Activated CD4-positive, alpha-beta T cell treated with anti-CD3 and anti-CD28 coated beads for 36 hours (primary cell): ENCODE results near the gene ME1. TPM values are rescaled to one million over a fixed set of nuclear protein-coding genes. Genes with fewer than 3 reads are reported as not detected.
"Not testable (repeated sequence)": the region's sequence is repeated elsewhere in the genome, so short reads cannot be mapped to it uniquely, and the experiment has no call there.

Experiments used
- ATAC-seq: fragments of 200-7000 bp; cut with Tn5 transposase; one replicate; pipeline ENCODE4 v1.10.0; 2021; ENCODE audit warnings: mild to moderate bottlenecking, moderate library complexity
- CTCF ChIA-PET: fragments of 350-600 bp; sonication (Branson Sonifier 250); formaldehyde crosslinking; loops from one replicate; lab custom pipeline; 2021; ENCODE audit warnings: antibody characterized with exemption; lab: Charles Lee
- POLR2A ChIA-PET: fragments of 350-600 bp; sonication (Branson Sonifier 250); formaldehyde crosslinking; loops from one replicate; lab custom pipeline; 2021; ENCODE audit warnings: antibody characterized with exemption, inconsistent platforms; lab: Charles Lee
- DNase-seq: peaks from one replicate; pipeline ENCODE4 v3.0.0-alpha.2; 2020
- H3K27ac Mint-ChIP-seq: one replicate; pipeline ENCODE4 v1.8.0; 2021; ENCODE audit warnings: mixed read lengths
- H3K27me3 Mint-ChIP-seq: one replicate; pipeline ENCODE4 v1.8.0; 2021; ENCODE audit warnings: mixed read lengths
- H3K36me3 Mint-ChIP-seq: one replicate; pipeline ENCODE4 v1.8.0; 2021; ENCODE audit warnings: low read depth, mixed read lengths
- H3K4me1 Mint-ChIP-seq: one replicate; pipeline ENCODE4 v1.8.0; 2021; ENCODE audit warnings: mixed read lengths
- H3K4me3 Mint-ChIP-seq: one replicate; pipeline ENCODE4 v1.8.0; 2021; ENCODE audit warnings: mild to moderate bottlenecking, moderate library complexity, mixed read lengths
- H3K9me3 Mint-ChIP-seq: one replicate; pipeline ENCODE4 v1.8.0; 2021; ENCODE audit warnings: low read depth, mixed read lengths
- intact Hi-C, 2 experiments: fragments of 100-400 bp; cut with DNase I in 1 of 2; cut with micrococcal nuclease in 1 of 2; formaldehyde crosslinking; loops; one replicate each; pipeline versions ENCODE4 v1.14.2 to v1.15.1; 2022 to 2024; cut with DNase I, micrococcal nuclease
- total RNA-seq, 2 experiments: library from RNA; stranded (reverse); gene quantifications; one replicate each; pipeline ENCODE4 v1.2.3, GENCODE V29; 2021

The ME1 gene
- total RNA-seq, 2 experiments from 2014 or later: 0.05 TPM

DNA sequence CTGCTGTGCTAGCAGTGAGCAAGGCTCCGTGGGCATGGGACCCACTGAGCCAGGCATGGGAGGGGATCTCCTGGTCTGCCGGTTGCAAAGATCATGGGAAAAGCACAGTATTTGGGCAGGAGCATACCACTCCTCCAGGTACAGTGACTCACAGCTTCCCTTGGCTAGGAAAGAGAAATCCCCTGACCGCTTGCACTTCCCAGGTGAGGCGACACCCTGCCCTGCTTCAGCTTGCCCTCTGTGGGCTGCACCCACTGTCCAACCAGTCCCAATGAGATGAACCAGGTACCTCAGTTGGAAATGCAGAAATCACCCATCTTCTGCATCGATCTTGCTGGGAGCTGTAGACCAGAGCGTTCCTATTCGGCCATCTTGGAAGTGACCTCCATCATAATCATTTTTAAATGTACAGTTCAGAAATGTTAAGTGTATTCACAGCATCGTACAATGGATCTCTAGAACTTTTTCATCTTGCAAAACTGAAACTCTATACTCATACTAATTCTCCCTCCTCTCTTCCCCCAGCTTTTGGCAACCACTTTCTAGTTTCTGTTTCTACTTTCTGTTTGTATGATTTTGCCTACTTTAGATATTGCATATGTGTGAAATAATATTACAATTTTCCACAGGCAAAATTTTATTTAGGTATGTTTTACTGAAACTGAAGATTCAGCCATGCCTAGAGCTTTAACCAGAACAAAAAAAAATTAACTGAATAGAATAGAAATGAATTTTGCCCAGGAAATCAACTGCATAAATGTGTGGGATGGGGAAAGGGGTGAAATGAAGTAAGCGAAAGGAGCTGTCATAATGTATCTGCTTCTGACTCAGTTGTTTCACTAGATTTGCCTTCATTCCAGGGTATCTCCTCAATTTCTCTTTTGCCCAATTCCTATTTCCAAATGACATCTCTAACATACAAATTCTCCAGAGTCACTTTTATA lies 137.7 kb downstream of the ME1 start:
- ChIA-PET CTCF (no interaction called here), POLR2A (no interaction called here)

DNA sequence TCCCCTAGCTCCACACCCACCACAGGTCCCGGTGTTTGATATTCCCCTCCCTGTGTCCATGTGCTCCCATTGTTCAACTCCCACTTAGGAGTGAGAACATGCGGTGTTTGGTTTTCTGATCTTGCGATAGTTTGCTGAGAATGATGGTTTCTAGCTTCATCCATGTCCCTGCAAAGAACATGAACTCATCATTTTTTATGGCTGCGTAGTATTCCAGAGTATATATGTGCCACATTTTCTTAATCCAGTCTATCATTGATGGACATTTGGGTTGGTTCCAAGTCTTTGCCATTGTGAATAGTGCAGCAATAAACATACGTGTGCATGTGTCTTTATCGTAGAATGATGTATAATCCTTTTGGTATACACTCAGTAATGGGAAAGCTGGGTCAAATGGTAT lies 143.6 kb downstream of the ME1 start:
- POLR2A ChIA-PET, H3K9me3 Mint-ChIP-seq: not testable (repeated sequence)

More for the DNA sequence above, 137.7 kb downstream of the ME1 start:
- Mint-ChIP-seq H3K27ac (no peak overlapping the region), H3K4me1 (peaks cover 11% of the 10 kb centered on the region), H3K27me3 (peaks cover 46% of the 10 kb centered on the region), H3K4me3 (no peak overlapping the region), H3K9me3 (peaks cover 9% of the 10 kb centered on the region), H3K36me3 (peaks cover 3% of the 10 kb centered on the region)
- intact Hi-C loops: loop anchor here in 1 of 2 experiments (1.0 to 2.0 kb wide), 2 partner anchors 22 to 226 kb away; partner anchors contain the start of gene DOP1A
- DNase-seq (no peak), ATAC-seq (peak; percentile 90)

DNA sequence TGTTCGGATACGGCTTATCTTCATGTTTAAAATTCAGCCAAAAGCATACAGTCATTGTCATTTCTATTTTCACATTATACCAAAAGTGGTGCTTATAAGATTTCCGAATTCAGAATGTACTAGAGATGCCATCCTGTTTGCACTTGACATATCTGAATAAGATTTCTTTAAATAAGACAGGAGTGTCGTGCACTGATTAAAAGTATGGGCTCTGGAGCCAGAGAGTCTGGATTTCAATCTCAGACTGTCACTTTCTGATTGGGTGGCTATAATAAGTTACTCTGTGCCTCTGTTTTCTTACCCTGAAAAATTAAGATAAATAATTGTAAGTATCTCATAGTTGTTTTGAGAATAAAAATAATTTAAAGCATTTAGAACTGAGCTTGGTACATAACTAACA lies 144.9 kb downstream of the ME1 start:
- no peak for DNase-seq
- intact Hi-C loops: no loop called here

More for the DNA sequence above, 143.6 kb downstream of the ME1 start:
- CTCF ChIA-PET, DNase-seq, ATAC-seq, H3K36me3 Mint-ChIP-seq, H3K27ac Mint-ChIP-seq, intact Hi-C loops, H3K4me3 Mint-ChIP-seq, H3K4me1 Mint-ChIP-seq: not testable (repeated sequence)
- peaks cover 37% of the 10 kb centered on the region for H3K27me3 Mint-ChIP-seq

DNA sequence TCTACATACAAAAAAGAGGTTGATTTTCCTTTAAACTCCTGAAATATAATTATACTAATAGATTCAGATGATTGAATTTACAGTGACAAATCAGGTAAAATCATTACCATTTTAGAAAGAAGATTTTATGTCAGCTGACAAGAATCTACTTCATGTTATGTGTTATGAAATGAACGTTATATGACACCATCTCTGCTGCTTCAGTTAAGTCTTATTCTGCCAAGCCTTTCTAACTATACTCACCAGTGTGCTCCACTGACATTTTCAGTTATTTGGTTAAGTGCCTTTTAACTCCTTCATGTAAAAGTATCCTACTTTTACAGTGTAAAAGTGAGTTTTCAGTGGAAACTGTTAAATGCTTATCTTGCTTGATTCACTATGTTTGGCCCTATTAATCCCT lies 157.3 kb downstream of the ME1 start:
- ChIA-PET POLR2A (no interaction called here), CTCF (interaction anchor here (0.7 kb wide), 1 partner anchor 241 kb away, joined by 3 read pairs; no protein-coding TSS in a partner anchor)
- no peak overlapping the region for H3K4me3 Mint-ChIP-seq
- peaks cover 16% of the 10 kb centered on the region for H3K27me3 Mint-ChIP-seq
- no peaks in the 10 kb centered on the region for H3K36me3 Mint-ChIP-seq
- DNase-seq (no peak), ATAC-seq (no peak)
- no peak overlapping the region for H3K27ac Mint-ChIP-seq
- intact Hi-C loops: no loop called here
- no peaks in the 10 kb centered on the region for H3K9me3 Mint-ChIP-seq
- peaks cover 7% of the 10 kb centered on the region for H3K4me1 Mint-ChIP-seq

More for the DNA sequence above, 144.9 kb downstream of the ME1 start:
- Mint-ChIP-seq H3K27ac (no peak overlapping the region), H3K27me3 (peaks cover 27% of the 10 kb centered on the region), H3K36me3 (no peaks in the 10 kb centered on the region), H3K9me3 (peaks cover 7% of the 10 kb centered on the region), H3K4me1 (no peaks in the 10 kb centered on the region), H3K4me3 (no peak overlapping the region)
- ChIA-PET CTCF (no interaction called here), POLR2A (no interaction called here)
- no peak for ATAC-seq

DNA sequence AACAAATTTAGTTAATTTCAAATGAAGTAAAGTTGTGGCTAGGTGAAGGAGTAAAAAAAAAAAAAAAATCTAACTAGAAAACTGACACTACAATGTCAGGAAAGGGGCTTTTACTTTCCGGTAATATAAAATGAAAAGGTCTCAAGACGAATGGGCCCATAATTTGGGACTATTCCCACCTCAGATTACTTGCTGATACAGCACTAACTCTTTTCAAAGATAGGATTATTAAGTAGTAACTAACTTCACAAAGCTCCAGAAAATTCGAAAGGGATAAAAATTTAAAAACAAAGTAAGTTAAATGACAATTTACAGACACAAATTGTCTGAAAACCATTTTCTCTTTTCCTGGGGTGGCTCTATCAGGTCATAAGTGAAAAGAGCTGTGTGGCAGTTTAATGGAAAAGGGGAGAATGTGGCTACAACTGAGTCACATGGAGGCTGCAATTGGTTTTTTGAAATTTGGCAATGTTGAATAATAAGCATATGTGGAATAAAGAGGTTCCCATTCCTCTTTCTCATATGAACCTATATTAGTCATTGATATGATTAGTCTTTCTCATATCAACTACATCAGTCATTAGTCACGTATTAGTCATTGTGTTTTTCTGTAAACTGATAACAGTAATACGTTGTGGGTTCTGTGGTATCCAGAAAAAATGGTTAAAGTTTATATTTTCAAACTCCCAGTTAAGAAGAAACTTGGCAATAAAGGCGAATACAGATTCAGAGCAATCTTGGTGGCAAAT lies 159.7 kb downstream of the ME1 start:
- peak; percentile 44 for ATAC-seq
- CTCF ChIA-PET: no interaction called here
- H3K36me3 Mint-ChIP-seq: no peaks in the 10 kb centered on the region
- no peak for DNase-seq
- H3K27me3 Mint-ChIP-seq: peaks cover 13% of the 10 kb centered on the region
- H3K9me3 Mint-ChIP-seq: no peaks in the 10 kb centered on the region
- POLR2A ChIA-PET: no interaction called here
- no peak overlapping the region for H3K4me3 Mint-ChIP-seq
- H3K4me1 Mint-ChIP-seq: peaks cover 7% of the 10 kb centered on the region
- intact Hi-C loops: loop anchor here in 1 of 2 experiments (1.0 kb wide), 1 partner anchor 22 kb away; no protein-coding TSS in a partner anchor
- no peak overlapping the region for H3K27ac Mint-ChIP-seq

DNA sequence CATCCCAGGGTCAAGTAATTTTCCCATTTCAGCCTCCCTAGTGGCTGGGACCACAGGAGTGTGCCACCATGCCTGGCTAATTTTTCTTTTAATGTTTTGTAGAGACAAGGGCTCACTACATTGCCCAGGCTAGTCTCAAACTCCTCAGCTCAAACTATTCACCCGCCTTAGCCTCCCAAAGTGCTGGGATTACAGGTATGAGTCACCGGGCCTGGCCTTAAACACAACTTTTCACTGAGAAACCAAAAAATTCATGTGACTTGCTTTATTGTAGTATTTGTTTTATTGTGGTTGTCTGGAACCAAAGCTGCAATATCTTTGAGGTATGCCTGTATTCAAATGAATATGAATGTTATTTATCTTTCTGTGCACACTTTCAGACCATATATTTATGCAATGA lies 165.5 kb downstream of the ME1 start:
- Mint-ChIP-seq H3K9me3 (no peaks in the 10 kb centered on the region), H3K36me3 (no peaks in the 10 kb centered on the region), H3K27ac (no peak overlapping the region), H3K4me3 (no peak overlapping the region), H3K4me1 (no peaks in the 10 kb centered on the region), H3K27me3 (peaks cover 23% of the 10 kb centered on the region)
- CTCF ChIA-PET: no interaction called here
- DNase-seq (no peak), ATAC-seq (no peak)
- POLR2A ChIA-PET: no interaction called here
- intact Hi-C loops: no loop called here

DNA sequence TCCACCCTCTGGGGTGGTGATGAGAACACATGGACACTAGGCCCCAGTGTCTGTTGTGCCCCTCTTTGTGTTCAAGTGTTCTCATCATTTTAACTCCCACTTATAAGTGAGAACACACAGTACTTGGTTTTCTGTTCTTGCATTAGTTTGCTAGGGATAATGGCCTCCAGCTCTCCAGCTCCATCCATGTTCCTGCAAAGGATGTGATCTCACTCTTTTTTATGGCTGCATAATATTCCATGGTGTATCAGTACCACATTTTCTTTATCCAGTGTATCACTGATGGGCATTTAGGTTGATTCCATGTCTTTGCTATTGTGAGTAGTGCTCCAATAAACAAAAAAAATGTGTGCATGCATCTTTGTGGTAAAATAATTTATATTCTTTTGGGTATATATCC lies 170.3 kb downstream of the ME1 start:
- H3K4me3 Mint-ChIP-seq: no peak overlapping the region

DNA sequence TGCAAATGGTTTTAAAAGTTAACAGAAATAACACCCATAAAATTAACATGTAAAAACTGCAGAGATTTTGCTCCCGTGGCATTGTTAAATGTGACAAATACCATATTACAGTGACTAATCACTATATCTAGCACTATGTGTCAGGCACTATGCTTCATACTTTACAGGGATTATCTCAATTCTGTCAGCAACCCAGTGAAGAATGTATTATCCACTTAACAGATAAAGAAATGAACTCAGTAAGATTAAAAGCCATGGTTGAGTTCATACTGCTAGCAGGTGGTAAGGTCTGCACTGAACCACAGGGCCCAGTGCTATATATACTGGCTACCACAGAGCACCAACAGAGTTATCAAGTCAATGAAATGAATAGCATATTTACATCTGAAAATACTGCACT lies 172.3 kb downstream of the ME1 start:
- ChIA-PET POLR2A (no interaction called here), CTCF (no interaction called here)
- intact Hi-C loops: no loop called here
- H3K4me3 Mint-ChIP-seq: no peak overlapping the region
- no peak for DNase-seq
- no peak for ATAC-seq
- no peaks in the 10 kb centered on the region for H3K9me3 Mint-ChIP-seq
- no peak overlapping the region for H3K27ac Mint-ChIP-seq
- no peaks in the 10 kb centered on the region for H3K4me1 Mint-ChIP-seq
- peaks cover 17% of the 10 kb centered on the region for H3K27me3 Mint-ChIP-seq
- no peaks in the 10 kb centered on the region for H3K36me3 Mint-ChIP-seq

More for the DNA sequence above, 170.3 kb downstream of the ME1 start:
- Mint-ChIP-seq H3K9me3 (no peaks in the 10 kb centered on the region), H3K27me3 (peaks cover 21% of the 10 kb centered on the region), H3K36me3 (no peaks in the 10 kb centered on the region), H3K4me1 (no peaks in the 10 kb centered on the region), H3K27ac (no peak overlapping the region)
- POLR2A ChIA-PET: no interaction called here
- intact Hi-C loops: no loop called here
- ATAC-seq (no peak), DNase-seq (no peak)
- CTCF ChIA-PET: no interaction called here

DNA sequence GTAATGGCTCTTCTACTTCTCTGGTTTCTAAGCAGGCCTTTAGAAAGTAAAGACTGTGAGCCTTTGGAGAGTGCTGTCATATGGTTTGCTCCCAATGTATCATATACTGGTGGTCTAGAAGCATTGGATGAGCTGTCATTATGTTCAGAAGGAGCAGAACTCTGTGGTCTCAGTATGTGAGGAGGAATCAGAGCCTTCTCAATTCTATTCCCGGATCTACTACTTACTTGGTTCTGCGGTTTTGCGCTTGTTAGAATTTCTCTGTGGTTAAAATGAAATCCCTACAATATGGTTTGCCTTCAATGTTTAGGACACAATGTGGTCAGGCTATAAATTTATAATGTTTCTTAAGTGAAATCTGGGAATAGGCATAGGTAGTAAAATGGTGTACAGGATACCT lies 173.1 kb downstream of the ME1 start:
- no peaks in the 10 kb centered on the region for H3K9me3 Mint-ChIP-seq
- H3K27me3 Mint-ChIP-seq: peaks cover 13% of the 10 kb centered on the region
- ChIA-PET POLR2A (no interaction called here), CTCF (no interaction called here)
- no peak for DNase-seq
- H3K4me3 Mint-ChIP-seq: no peak overlapping the region
- H3K4me1 Mint-ChIP-seq: no peaks in the 10 kb centered on the region
- no peak for ATAC-seq
- intact Hi-C loops: no loop called here
- no peaks in the 10 kb centered on the region for H3K36me3 Mint-ChIP-seq
- H3K27ac Mint-ChIP-seq: no peak overlapping the region

DNA sequence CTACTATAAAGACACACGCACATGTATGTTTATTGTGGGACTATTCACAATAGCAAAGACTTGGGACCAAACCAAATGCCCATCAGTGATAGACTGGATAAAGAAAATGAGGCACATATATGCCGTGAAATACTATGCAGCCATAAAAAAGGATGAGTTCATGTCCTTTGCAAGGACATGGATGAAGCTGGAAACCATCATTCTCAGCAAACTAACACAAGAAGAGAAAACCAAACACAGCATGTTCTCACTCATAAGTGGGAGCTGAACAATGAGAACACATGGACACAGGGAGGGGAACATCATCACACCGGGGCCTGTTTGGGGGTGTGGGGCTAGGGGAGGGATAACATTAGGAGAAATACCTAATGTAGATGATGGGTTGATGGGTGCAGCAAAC lies 174.1 kb downstream of the ME1 start:
- H3K9me3 Mint-ChIP-seq, H3K27ac Mint-ChIP-seq, H3K4me3 Mint-ChIP-seq, H3K36me3 Mint-ChIP-seq, ATAC-seq, POLR2A ChIA-PET, H3K4me1 Mint-ChIP-seq, intact Hi-C loops, CTCF ChIA-PET, DNase-seq: not testable (repeated sequence)
- peaks cover 21% of the 10 kb centered on the region for H3K27me3 Mint-ChIP-seq

DNA sequence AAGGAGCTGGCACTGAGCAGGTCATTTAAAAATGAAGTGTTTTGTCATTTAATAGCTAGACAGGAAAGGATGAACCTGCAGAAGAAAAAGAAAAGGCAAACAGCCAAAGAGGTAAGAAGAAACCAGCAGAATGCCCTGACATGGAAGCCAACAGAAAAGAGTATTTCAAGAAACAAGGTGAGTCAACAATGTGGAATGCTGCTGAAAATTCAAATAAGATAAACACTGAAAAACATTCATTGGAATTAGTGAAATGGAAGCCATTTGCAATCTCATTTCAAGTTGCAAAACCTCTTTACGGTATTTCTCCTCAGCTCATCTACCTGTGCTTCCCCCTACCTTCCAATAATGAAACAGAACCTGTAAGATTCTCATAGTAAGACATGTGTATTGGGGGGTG lies 178.1 kb downstream of the ME1 start:
- CTCF ChIA-PET: interaction anchor here (1.0 to 1.1 kb wide), 2 partner anchors 14 to 30 kb away, joined by 4 to 5 read pairs; no protein-coding TSS in a partner anchor
- Mint-ChIP-seq H3K27ac (no peak overlapping the region), H3K4me1 (no peaks in the 10 kb centered on the region), H3K36me3 (no peaks in the 10 kb centered on the region), H3K4me3 (no peak overlapping the region), H3K9me3 (no peaks in the 10 kb centered on the region), H3K27me3 (peaks cover 19% of the 10 kb centered on the region)
- no peak for ATAC-seq
- POLR2A ChIA-PET: no interaction called here
- no peak for DNase-seq
- intact Hi-C loops: no loop called here
